IMR-90 (cell line): ENCODE measurements around the gene STIM1. TPM values are rescaled to one million over a fixed set of nuclear protein-coding genes. Genes with fewer than 3 reads are reported as not detected.

Source experiments
- ATAC-seq: fragments of 200-7000 bp; cut with Tn5 transposase; 2 replicates; pipeline ENCODE4 v1.9.1; 2020; ENCODE audit warnings: low read depth, mild to moderate bottlenecking, moderate library complexity
- BruUV-seq: library from RNA; stranded (reverse); fragments of 400-500 nt; replicated peaks from 2 replicates; lab custom pipeline; 2021; lab: Mats Ljungman, UMichigan
- CTCF ChIA-PET: fragments of 300-600 bp; formaldehyde crosslinking; extraction: SDS; loops from one replicate; lab custom pipeline; 2021; ENCODE audit warnings: antibody characterized with exemption; lab: Yijun Ruan, JAX
- POLR2A ChIA-PET: fragments of 300-600 bp; sonication (Branson Sonifier 250); formaldehyde crosslinking; loops from one replicate; lab custom pipeline; 2022; ENCODE audit warnings: antibody characterized with exemption; ENCODE audit not compliant: unreplicated experiment; lab: Charles Lee
- DNase-seq: peaks from one replicate; pipeline ENCODE4 v3.0.0; 2013
- H2AFZ ChIP-seq: replicated peaks from 2 replicates; pipeline ENCODE3; 2013; ENCODE audit warnings: low read length, mild to moderate bottlenecking; ENCODE audit not compliant: poor library complexity
- H2AK5ac ChIP-seq: 2 replicates; pipeline ENCODE4 v1.6.1; 2013; ENCODE audit warnings: low read depth, low read length, inconsistent platforms
- H2AK9ac ChIP-seq: replicated peaks from 2 replicates; pipeline ENCODE3; 2013; ENCODE audit warnings: mild to moderate bottlenecking, low read depth, low read length, moderate library complexity; ENCODE audit not compliant: poor library complexity
- H2BK120ac ChIP-seq: 2 replicates; pipeline ENCODE4 v1.6.1; 2013; ENCODE audit warnings: low read depth, low read length, inconsistent platforms
- H2BK15ac ChIP-seq: 3 replicates; pipeline ENCODE4 v1.6.1; 2013; ENCODE audit warnings: low read depth, low read length, inconsistent platforms
- H2BK20ac ChIP-seq: 2 replicates; pipeline ENCODE4 v1.6.1; 2013; ENCODE audit warnings: low read depth, mild to moderate bottlenecking, inconsistent platforms, low read length, moderate library complexity
- H2BK5ac ChIP-seq: 2 replicates; pipeline ENCODE4 v1.6.1; 2013; ENCODE audit warnings: mild to moderate bottlenecking, low read depth, low read length, inconsistent platforms; ENCODE audit not compliant: poor library complexity, severe bottlenecking
- H3K14ac ChIP-seq: replicated peaks from 2 replicates; pipeline ENCODE4 v1.6.1; 2013; ENCODE audit warnings: low read depth, low read length, inconsistent platforms
- H3K18ac ChIP-seq: 2 replicates; pipeline ENCODE4 v1.6.1; 2013; ENCODE audit warnings: low read depth, low read length, control low read depth
- H3K23ac ChIP-seq: 2 replicates; pipeline ENCODE4 v1.6.1; 2013; ENCODE audit warnings: low read depth, low read length, inconsistent platforms
- H3K27ac ChIP-seq: 2 replicates; pipeline ENCODE4 v1.5.1; 2013; ENCODE audit warnings: mild to moderate bottlenecking, control low read depth, low read length; ENCODE audit not compliant: insufficient read depth
- H3K27me3 ChIP-seq: 2 replicates; pipeline ENCODE4 v1.6.1; 2013; ENCODE audit warnings: low read length; ENCODE audit not compliant: control insufficient read depth, insufficient read depth
- H3K36me3 ChIP-seq: 2 replicates; pipeline ENCODE4 v1.6.1; 2013; ENCODE audit warnings: low read length, mixed read lengths; ENCODE audit not compliant: control insufficient read depth, insufficient read depth
- H3K4ac ChIP-seq: 2 replicates; pipeline ENCODE4 v1.6.1; 2013; ENCODE audit warnings: low read depth, low read length, inconsistent platforms
- H3K4me1 ChIP-seq: 2 replicates; pipeline ENCODE4 v1.6.1; 2013; ENCODE audit warnings: low read length, mixed read lengths; ENCODE audit not compliant: control insufficient read depth, insufficient read depth
- H3K4me2 ChIP-seq: 2 replicates; pipeline ENCODE4 v1.6.1; 2013; ENCODE audit warnings: low read depth, mild to moderate bottlenecking, control low read depth, low read length, moderate library complexity
- H3K4me3 ChIP-seq: 2 replicates; pipeline ENCODE4 v1.5.1; 2013; ENCODE audit warnings: low read depth, mild to moderate bottlenecking, control low read depth, low read length, moderate library complexity; ENCODE audit not compliant: insufficient read depth
- H3K56ac ChIP-seq: 2 replicates; pipeline ENCODE4 v1.6.1; 2013; ENCODE audit warnings: low read length, inconsistent platforms; ENCODE audit not compliant: insufficient read depth; ENCODE audit errors: extremely low read depth
- H3K79me1 ChIP-seq, 2 experiments: 2 replicates each; pipeline ENCODE4 v1.6.1; 2013; ENCODE audit warnings: low read length in 2 of 2, inconsistent platforms in 1 of 2, low read depth in 1 of 2
- H3K9ac ChIP-seq: 2 replicates; pipeline ENCODE4 v1.6.1; 2013; ENCODE audit warnings: low read depth, low read length, control low read depth
- H3K9me1 ChIP-seq: 2 replicates; pipeline ENCODE4 v1.6.1; 2013; ENCODE audit warnings: low read length, inconsistent platforms; ENCODE audit not compliant: insufficient read depth
- H3K9me3 ChIP-seq: 2 replicates; pipeline ENCODE4 v1.6.1; 2013; ENCODE audit warnings: low read length; ENCODE audit not compliant: control insufficient read depth, insufficient read depth
- H4K20me1 ChIP-seq: 2 replicates; pipeline ENCODE4 v1.6.1; 2013; ENCODE audit warnings: low read length, inconsistent platforms; ENCODE audit not compliant: insufficient read depth
- H4K5ac ChIP-seq: 2 replicates; pipeline ENCODE4 v1.6.1; 2013; ENCODE audit warnings: mild to moderate bottlenecking, low read depth, low read length, control low read depth
- H4K8ac ChIP-seq, 2 experiments: 2 replicates each; pipeline ENCODE4 v1.6.1; 2013; ENCODE audit warnings: low read depth in 2 of 2, low read length in 2 of 2, control low read depth in 1 of 2, inconsistent platforms in 1 of 2
- H4K91ac ChIP-seq: 2 replicates; pipeline ENCODE4 v1.6.1; 2013; ENCODE audit warnings: low read depth, low read length, inconsistent platforms; ENCODE audit not compliant: insufficient read depth
- FOS ChIP-seq: fragments of 150-350 bp; IDR thresholded peaks from 2 replicates; pipeline ENCODE4 v1.6.1; 2016; ENCODE audit warnings: low read depth, low read length
- RAD21 ChIP-seq: IDR thresholded peaks from 2 replicates; pipeline ENCODE4 v1.6.1; 2012; ENCODE audit warnings: low read length, improper control_type of control experiment
- RFX5 ChIP-seq: IDR thresholded peaks from 2 replicates; pipeline ENCODE4 v1.8.0; 2012; ENCODE audit warnings: low read depth, mild to moderate bottlenecking, low read length, moderate library complexity
- WGBS, 2 experiments: methylation state at CpG; one replicate each; pipeline versions ENCODE4 v1.1.5 to v1.1.7; 2013; ENCODE audit warnings: missing lambda C conversion rate in 2 of 2; ENCODE audit not compliant: insufficient read length in 1 of 2; ENCODE audit errors: extremely low coverage in 2 of 2; 5-methylcytosine and 5-hydroxymethylcytosine counted together
- dilution Hi-C: fragments of 300-500 bp; cut with HindIII; formaldehyde crosslinking; loops from one replicate; pipeline ENCODE4 v1.14.3; 2018; ENCODE audit warnings: low sequenced_read_pairs; ENCODE audit not compliant: unreplicated experiment
- in situ Hi-C: fragments of 300-500 bp; cut with MboI; formaldehyde crosslinking; loops from 3 replicates; pipeline ENCODE4 v1.14.3; 2019; ENCODE audit warnings: low sequenced_read_pairs, inconsistent platforms, mixed read lengths
- intact Hi-C: fragments of 100-400 bp; cut with micrococcal nuclease; formaldehyde crosslinking; loops from 2 replicates; pipeline ENCODE4 v1.10.0; 2022
- polyA plus RNA-seq, 3 experiments: library from polyadenylated mRNA; depleted of rRNA; stranded (reverse); fragments of >200 nt; gene quantifications; 2 replicates each; pipeline ENCODE4 v1.2.3, GENCODE V29; 2012; ENCODE audit warnings: low replicate concordance in 1 of 3
- total RNA-seq: library from RNA; depleted of rRNA; stranded (reverse); fragments of >200 nt; gene quantifications from 2 replicates; pipeline ENCODE4 v1.2.3, GENCODE V29; 2012

The STIM1 gene
- total and polyA plus RNA-seq, 2 of the 4 experiments (the other 2 are of a cell fraction) = 17.9 to 23.0 TPM

GRCh38 chr11:3994030-3994640 is 138.7 kb downstream of the STIM1 start:
- CTCF ChIA-PET = no interaction called here
- no peak overlapping the region for H2BK15ac ChIP-seq
- H3K27me3 ChIP-seq = no peaks in the 10 kb centered on the region
- in situ Hi-C loops (no loop called here), dilution Hi-C loops (no loop called here), intact Hi-C loops (no loop called here)
- H3K9me1 ChIP-seq = 0 out of 2 replicates have a peak, but pooled peaks cover 3% of the 10 kb centered on the region
- no peak overlapping the region for H3K4ac ChIP-seq
- no peak overlapping the region for H2AK9ac ChIP-seq
- peaks cover 7% of the 10 kb centered on the region for H3K9me3 ChIP-seq
- peaks cover 8% of the 10 kb centered on the region for H3K4me1 ChIP-seq
- H4K8ac ChIP-seq = no peak overlapping the region
- no peaks in the 10 kb centered on the region for H3K36me3 ChIP-seq
- no peak overlapping the region for H3K14ac ChIP-seq
- H3K23ac ChIP-seq = no peak overlapping the region
- H2AFZ ChIP-seq = no peak overlapping the region
- BruUV-seq = no TSS peak
- POLR2A ChIA-PET = no interaction called here
- no peak overlapping the region for H4K5ac ChIP-seq
- H3K27ac ChIP-seq = no peak overlapping the region
- TF ChIP-seq RFX5 (no peak), RAD21 (no peak), FOS (0 out of 2 replicates have a peak, but pooled peaks have one; percentile 29)
- H2BK120ac ChIP-seq = no peak overlapping the region
- H3K56ac ChIP-seq = no peak overlapping the region
- H2BK20ac ChIP-seq = no peak overlapping the region
- peak; percentile 16 for DNase-seq
- H2AK5ac ChIP-seq = no peak overlapping the region
- no CpG with 5 or more reads among the region's 6 CpGs for WGBS, 2 experiments
- H3K4me2 ChIP-seq = no peak overlapping the region
- H3K79me1 ChIP-seq = peaks cover 5 to 12% of the 10 kb centered on the region in 2 experiments; a peak in 2 of 4 replicates
- H4K91ac ChIP-seq = no peak overlapping the region
- H2BK5ac ChIP-seq = no peak overlapping the region
- ATAC-seq = no peak
- H4K20me1 ChIP-seq = no peaks in the 10 kb centered on the region
- no peak overlapping the region for H3K4me3 ChIP-seq
- no peak overlapping the region for H3K18ac ChIP-seq
- H3K9ac ChIP-seq = no peak overlapping the region
